Neural progenitor cell (in vitro differentiated cells): Measurements from ENCODE around the gene AKAP8L.

Experiments
- EZH2 ChIP-seq: fragments of 200-600 bp; sonication (generic); IDR thresholded peaks from 2 replicates; pipeline ENCODE4 v1.6.1; 2017; ENCODE audit warnings: antibody characterized with exemption, mild to moderate bottlenecking, moderate library complexity
- TF ChIP-seq, protein P1 (sequence below): fragments of 200-600 bp; sonication (generic); IDR thresholded peaks from 2 replicates; pipeline ENCODE4 v1.5.1; 2017; ENCODE audit warnings: antibody characterized with exemption, mild to moderate bottlenecking

GRCh38 chr19:15368051-15368632 lies 50.6 kb downstream of the AKAP8L start:
- TF ChIP-seq, protein P1, sequence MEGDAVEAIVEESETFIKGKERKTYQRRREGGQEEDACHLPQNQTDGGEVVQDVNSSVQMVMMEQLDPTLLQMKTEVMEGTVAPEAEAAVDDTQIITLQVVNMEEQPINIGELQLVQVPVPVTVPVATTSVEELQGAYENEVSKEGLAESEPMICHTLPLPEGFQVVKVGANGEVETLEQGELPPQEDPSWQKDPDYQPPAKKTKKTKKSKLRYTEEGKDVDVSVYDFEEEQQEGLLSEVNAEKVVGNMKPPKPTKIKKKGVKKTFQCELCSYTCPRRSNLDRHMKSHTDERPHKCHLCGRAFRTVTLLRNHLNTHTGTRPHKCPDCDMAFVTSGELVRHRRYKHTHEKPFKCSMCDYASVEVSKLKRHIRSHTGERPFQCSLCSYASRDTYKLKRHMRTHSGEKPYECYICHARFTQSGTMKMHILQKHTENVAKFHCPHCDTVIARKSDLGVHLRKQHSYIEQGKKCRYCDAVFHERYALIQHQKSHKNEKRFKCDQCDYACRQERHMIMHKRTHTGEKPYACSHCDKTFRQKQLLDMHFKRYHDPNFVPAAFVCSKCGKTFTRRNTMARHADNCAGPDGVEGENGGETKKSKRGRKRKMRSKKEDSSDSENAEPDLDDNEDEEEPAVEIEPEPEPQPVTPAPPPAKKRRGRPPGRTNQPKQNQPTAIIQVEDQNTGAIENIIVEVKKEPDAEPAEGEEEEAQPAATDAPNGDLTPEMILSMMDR, result no peak
- no peak for TF ChIP-seq EZH2
